ENCODE measurements around the gene USP6NL.

The USP6NL gene

DNA sequence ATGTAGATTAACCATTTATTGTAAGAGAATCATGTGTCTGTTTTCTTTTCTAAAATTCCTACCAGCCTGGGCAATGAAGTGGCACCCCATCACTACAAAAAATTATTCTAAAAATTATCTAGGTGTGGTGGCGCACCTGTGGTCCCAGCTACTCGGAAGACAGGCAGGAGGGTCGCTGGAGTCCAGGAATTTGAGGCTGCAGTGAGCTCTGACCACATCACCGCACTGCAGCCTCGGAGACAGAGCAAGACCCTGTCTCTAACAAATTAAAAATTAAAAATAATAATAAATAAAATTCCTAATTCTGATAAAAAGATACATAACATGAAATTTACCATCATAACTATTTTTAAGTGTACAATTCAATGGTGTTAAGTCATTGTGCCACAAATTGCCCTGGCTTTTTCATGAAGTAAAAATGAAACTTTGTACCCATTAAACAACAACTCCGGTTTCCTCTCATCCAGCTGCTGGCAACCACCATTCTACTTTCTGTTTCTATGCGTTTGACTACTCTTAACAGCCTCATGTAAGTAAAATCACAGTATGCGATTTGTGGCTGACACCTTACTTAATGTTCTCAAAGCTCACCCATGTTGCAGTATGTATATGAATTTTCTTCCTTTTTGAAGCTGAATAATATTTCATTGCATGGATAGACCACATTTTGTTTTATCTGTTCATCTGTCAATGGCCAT, 20.6 kb upstream of the USP6NL start:
- TF ChIP-seq SIN3A (IDR thresholded peaks at IDR 0.05; ENCODE audit: borderline replicate concordance, insufficient read depth, low read length) (no peak), TAF1 (IDR thresholded peaks at IDR 0.05; ENCODE audit: borderline replicate concordance, insufficient read depth, low read length) (no peak), FOXP2 (optimal IDR thresholded peaks at IDR 0.05; ENCODE audit: borderline replicate concordance, extremely low read depth, extremely low read length, insufficient read depth) (no peak), POLR2AphosphoS5 (IDR thresholded peaks at IDR 0.05; ENCODE audit: low read depth, low read length) (no peak)
- TF ChIP-seq, protein P1, sequence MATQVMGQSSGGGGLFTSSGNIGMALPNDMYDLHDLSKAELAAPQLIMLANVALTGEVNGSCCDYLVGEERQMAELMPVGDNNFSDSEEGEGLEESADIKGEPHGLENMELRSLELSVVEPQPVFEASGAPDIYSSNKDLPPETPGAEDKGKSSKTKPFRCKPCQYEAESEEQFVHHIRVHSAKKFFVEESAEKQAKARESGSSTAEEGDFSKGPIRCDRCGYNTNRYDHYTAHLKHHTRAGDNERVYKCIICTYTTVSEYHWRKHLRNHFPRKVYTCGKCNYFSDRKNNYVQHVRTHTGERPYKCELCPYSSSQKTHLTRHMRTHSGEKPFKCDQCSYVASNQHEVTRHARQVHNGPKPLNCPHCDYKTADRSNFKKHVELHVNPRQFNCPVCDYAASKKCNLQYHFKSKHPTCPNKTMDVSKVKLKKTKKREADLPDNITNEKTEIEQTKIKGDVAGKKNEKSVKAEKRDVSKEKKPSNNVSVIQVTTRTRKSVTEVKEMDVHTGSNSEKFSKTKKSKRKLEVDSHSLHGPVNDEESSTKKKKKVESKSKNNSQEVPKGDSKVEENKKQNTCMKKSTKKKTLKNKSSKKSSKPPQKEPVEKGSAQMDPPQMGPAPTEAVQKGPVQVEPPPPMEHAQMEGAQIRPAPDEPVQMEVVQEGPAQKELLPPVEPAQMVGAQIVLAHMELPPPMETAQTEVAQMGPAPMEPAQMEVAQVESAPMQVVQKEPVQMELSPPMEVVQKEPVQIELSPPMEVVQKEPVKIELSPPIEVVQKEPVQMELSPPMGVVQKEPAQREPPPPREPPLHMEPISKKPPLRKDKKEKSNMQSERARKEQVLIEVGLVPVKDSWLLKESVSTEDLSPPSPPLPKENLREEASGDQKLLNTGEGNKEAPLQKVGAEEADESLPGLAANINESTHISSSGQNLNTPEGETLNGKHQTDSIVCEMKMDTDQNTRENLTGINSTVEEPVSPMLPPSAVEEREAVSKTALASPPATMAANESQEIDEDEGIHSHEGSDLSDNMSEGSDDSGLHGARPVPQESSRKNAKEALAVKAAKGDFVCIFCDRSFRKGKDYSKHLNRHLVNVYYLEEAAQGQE (IDR thresholded peaks at IDR 0.05; ENCODE audit: insufficient read depth in 1 of 2, low read depth in 2 of 2, low read length in 2 of 2) = no peak

DNA sequence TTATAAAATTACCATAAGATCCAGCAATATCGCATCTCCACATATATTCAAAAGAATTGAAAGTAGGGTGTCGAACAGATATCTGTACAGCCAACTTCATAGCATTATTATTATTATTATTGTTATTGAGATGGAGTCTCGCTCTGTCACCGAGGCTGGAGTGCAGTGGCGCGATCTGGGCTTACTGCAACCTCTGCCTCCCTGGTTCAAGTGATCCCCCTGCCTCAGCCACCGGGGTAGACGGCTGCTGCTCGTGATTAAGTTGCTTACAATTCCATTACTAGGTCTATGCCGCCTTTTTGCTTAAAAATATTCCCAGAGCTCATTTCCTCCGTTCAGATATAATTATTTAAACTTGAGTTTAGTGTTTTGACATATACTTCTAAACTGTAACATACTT, 19.8 kb upstream of the USP6NL start:
- TF ChIP-seq POLR2AphosphoS5 (IDR thresholded peaks at IDR 0.05; ENCODE audit: low read depth, low read length) = no peak
- no peak for TF ChIP-seq SIN3A (IDR thresholded peaks at IDR 0.05; ENCODE audit: borderline replicate concordance, insufficient read depth, low read length)
- TF ChIP-seq FOXP2 (optimal IDR thresholded peaks at IDR 0.05; ENCODE audit: borderline replicate concordance, extremely low read depth, extremely low read length, insufficient read depth) = no peak
- TF ChIP-seq TAF1 (IDR thresholded peaks at IDR 0.05; ENCODE audit: borderline replicate concordance, insufficient read depth, low read length) = no peak
- TF ChIP-seq, protein P1 (IDR thresholded peaks at IDR 0.05; ENCODE audit: insufficient read depth in 1 of 2, low read depth in 2 of 2, low read length in 2 of 2) = no peak

DNA sequence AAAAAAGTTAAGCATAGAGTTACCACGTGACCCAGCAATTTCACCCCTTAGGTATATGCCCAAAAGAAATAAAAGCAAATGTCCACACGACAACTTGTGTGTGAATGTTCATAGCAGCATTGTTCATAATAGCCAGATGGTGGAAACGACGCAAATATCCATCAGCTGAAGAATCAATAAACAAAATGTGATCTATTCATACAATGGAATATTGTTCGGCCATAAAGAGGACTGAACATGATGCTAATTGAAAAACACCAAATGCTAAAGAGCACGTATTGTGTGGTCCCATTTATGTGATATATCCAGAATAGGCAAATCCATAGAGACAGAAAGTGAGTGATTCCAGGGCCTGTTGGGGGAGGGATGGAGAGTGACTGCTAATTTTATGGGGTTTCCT, 18.3 kb upstream of the USP6NL start:
- TF ChIP-seq TAF1 (IDR thresholded peaks at IDR 0.05; ENCODE audit: borderline replicate concordance, insufficient read depth, low read length) (no peak), FOXP2 (optimal IDR thresholded peaks at IDR 0.05; ENCODE audit: borderline replicate concordance, extremely low read depth, extremely low read length, insufficient read depth) (no peak), SIN3A (IDR thresholded peaks at IDR 0.05; ENCODE audit: borderline replicate concordance, insufficient read depth, low read length) (no peak), POLR2AphosphoS5 (IDR thresholded peaks at IDR 0.05; ENCODE audit: low read depth, low read length) (no peak)
- TF ChIP-seq, protein P1 (IDR thresholded peaks at IDR 0.05; ENCODE audit: insufficient read depth in 1 of 2, low read depth in 2 of 2, low read length in 2 of 2) = no peak

DNA sequence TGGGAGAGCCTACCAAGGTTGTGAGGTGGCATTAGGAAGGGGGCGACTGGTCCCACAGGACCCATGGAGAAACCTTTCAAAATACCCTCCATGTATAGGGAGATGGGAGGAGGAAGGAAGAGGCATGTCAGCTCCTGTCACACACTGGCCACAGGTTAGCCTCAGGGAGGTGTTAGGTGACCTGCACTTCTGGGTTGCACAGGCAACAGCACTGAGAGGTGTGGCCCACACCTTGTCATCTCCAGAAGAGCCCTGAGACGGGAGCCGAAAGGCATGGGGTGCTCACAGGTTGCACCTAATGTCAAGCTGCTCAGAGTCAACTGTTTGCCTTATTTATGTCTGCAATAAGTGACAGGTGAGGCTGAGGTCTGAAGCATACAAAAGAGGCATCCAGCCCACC, 14.6 kb upstream of the USP6NL start:
- TF ChIP-seq TAF1 (IDR thresholded peaks at IDR 0.05; ENCODE audit: borderline replicate concordance, insufficient read depth, low read length) = no peak
- TF ChIP-seq, protein P1 (IDR thresholded peaks at IDR 0.05; ENCODE audit: insufficient read depth in 1 of 2, low read depth in 2 of 2, low read length in 2 of 2) = no peak
- no peak for TF ChIP-seq SIN3A (IDR thresholded peaks at IDR 0.05; ENCODE audit: borderline replicate concordance, insufficient read depth, low read length)
- no peak for TF ChIP-seq FOXP2 (optimal IDR thresholded peaks at IDR 0.05; ENCODE audit: borderline replicate concordance, extremely low read depth, extremely low read length, insufficient read depth)
- no peak for TF ChIP-seq POLR2AphosphoS5 (IDR thresholded peaks at IDR 0.05; ENCODE audit: low read depth, low read length)

Data from PFSK-1 (cell line).